Subcutaneous adipose tissue (tissue), 4 donors: ENCODE data around the gene ELMO1. TPM values are rescaled to one million over a fixed set of nuclear protein-coding genes. Genes with fewer than 3 reads are reported as not detected.

Experiments
- CTCF ChIP-seq: fragments of 450-650 bp; IDR thresholded peaks from one replicate; pipeline ENCODE4 v1.5.1; 2016; ENCODE audit warnings: low read depth, mild to moderate bottlenecking, control low read depth, antibody characterized with exemption, moderate library complexity
- total RNA-seq, 4 donors: library from RNA; depleted of rRNA; stranded (reverse); fragments of >200 nt; gene quantifications; one replicate each; pipeline ENCODE4 v1.1.0, GENCODE V29; 2016

The ELMO1 gene
- total RNA-seq, 4 donors from 2014 or later: 97.1 to 129 (median 126) TPM

DNA sequence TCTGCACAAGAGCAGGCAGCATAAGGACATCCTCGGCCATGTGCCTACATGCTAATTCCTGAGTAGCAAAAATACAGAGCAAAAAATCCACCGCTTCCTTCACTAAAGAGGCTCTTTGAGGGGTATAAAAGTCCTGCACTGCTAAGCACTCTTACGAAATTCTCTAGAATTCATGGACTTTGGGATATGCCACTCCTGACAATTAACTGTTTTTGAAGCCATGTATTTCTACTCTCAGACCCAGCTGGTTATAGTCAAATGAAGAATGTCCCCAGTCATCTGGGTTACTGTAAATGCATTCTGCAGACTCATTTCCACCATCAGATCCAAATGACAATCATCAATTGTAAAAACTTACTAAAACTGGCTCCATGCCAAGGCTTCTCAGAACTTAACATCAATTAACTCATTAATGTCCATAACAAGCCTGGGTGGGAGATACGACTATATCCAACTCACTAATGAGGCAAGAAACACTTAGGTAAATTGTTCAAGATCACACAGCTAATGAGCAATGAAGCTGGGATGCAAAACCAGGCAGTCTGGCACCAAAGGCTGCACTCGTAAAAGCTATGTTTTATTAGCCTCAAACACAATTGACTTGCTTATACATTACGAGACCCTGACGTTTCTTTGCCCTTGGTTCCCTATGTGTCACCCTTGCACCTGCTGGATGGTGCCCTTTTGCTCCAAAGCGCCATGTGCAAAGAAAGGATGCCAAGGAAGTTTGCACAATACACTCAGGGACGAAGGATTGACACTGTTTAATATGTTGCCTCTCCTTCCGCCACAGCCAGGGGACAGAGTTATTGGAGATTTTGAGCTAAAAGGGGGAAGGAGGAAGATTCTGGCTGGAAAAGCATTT is 250.4 kb downstream of the ELMO1 start:
- TF ChIP-seq CTCF: no peak

- TF ChIP-seq CTCF: no peak
These were observed 251.6 kb downstream of the ELMO1 start for GRCh38 chr7:37197108-37197507.

GRCh38 chr7:37196676-37197075 is 252.0 kb downstream of the ELMO1 start:
- TF ChIP-seq CTCF: no peak

GRCh38 chr7:37195388-37195787 is 253.3 kb downstream of the ELMO1 start:
- TF ChIP-seq CTCF: no peak

- no peak for TF ChIP-seq CTCF
These were observed 253.7 kb downstream of the ELMO1 start for GRCh38 chr7:37194943-37195342.

DNA sequence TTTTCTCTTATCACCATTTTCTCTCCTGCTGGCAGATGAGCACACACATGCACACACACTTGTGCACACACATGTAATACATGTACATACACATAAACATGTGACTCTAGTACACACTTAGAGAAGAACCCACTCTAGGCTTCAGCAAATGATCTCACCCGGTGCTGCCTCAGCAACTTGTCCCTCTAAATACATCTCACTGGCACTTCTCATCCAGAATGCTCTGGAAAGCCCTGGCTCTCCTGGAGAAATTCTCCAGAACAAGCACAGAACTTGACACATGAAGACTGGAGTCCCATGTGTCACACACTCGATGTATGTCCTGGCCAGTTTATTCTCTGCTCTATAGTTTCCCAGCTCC is 254.9 kb downstream of the ELMO1 start:
- TF ChIP-seq CTCF: no peak

- no peak for TF ChIP-seq CTCF
These were observed 255.4 kb downstream of the ELMO1 start for GRCh38 chr7:37193087-37193774.
